ENCODE measurements around the gene UBN1.

Gene UBN1

DNA sequence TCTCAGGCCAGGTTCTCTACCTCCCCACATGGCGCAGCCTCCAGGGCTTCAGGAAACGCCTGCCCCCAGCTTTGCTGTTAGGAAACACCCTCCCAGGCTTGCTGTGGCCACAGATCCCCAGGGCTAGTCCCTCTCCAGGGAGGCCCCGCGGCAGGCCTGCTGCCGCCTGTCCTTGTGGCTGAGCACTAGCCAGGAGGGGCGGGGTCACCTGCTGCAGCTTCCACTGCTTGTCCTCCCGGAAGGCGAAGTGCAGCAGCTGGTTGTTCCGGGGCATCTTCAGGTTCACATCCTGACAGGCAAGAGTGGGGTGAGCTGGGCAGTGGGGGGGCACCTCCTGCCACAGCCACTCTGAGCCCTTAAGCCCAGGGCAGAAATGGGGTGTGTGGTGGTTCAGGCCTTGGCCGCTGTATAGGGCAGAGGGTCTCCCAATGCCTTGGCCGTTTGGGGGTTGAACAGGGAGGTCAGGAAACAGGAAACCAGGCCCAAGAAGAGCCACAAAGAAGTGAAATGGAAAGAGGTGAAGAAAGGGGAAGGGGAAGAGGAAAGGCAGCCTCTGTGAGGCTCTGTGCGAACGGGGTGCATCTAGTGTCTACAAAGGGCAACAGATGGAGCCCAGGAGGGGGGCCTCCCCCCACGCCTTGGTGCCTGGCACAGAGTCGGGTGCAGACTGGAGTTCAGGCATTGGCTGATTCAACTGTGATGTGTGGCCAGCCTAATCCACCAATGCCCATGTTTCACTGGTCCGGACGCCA is 46.8 kb upstream of the UBN1 start:
- Histone ChIP-seq H3K4me3 (ENCODE audit: severe bottlenecking) (peak overlapping the region; percentile 10), H3K27me3 (ENCODE audit: insufficient read depth, poor library complexity, severe bottlenecking) (no peaks in the 10 kb centered on the region), H3K27ac (ENCODE audit: poor library complexity, severe bottlenecking) (peak overlapping the region; percentile 78), H3K9me3 (ENCODE audit: severe bottlenecking) (no peaks in the 10 kb centered on the region), H3K36me3 (ENCODE audit: low read depth) (peaks cover 3% of the 10 kb centered on the region; the same call in 1 of the 2 replicates), H3K4me1 (ENCODE audit: insufficient read depth, poor library complexity, severe bottlenecking) (peaks cover 9% of the 10 kb centered on the region)
- ATAC-seq (ENCODE audit: low read depth) = peak; percentile 4; the same call in 1 of the 3 replicates
- DNase-seq (ENCODE audit: low spot score) = no peak
- TF ChIP-seq, protein P1, sequence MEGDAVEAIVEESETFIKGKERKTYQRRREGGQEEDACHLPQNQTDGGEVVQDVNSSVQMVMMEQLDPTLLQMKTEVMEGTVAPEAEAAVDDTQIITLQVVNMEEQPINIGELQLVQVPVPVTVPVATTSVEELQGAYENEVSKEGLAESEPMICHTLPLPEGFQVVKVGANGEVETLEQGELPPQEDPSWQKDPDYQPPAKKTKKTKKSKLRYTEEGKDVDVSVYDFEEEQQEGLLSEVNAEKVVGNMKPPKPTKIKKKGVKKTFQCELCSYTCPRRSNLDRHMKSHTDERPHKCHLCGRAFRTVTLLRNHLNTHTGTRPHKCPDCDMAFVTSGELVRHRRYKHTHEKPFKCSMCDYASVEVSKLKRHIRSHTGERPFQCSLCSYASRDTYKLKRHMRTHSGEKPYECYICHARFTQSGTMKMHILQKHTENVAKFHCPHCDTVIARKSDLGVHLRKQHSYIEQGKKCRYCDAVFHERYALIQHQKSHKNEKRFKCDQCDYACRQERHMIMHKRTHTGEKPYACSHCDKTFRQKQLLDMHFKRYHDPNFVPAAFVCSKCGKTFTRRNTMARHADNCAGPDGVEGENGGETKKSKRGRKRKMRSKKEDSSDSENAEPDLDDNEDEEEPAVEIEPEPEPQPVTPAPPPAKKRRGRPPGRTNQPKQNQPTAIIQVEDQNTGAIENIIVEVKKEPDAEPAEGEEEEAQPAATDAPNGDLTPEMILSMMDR (IDR thresholded peaks at IDR 0.05; ENCODE audit: poor library complexity, severe bottlenecking) = no peak

DNA sequence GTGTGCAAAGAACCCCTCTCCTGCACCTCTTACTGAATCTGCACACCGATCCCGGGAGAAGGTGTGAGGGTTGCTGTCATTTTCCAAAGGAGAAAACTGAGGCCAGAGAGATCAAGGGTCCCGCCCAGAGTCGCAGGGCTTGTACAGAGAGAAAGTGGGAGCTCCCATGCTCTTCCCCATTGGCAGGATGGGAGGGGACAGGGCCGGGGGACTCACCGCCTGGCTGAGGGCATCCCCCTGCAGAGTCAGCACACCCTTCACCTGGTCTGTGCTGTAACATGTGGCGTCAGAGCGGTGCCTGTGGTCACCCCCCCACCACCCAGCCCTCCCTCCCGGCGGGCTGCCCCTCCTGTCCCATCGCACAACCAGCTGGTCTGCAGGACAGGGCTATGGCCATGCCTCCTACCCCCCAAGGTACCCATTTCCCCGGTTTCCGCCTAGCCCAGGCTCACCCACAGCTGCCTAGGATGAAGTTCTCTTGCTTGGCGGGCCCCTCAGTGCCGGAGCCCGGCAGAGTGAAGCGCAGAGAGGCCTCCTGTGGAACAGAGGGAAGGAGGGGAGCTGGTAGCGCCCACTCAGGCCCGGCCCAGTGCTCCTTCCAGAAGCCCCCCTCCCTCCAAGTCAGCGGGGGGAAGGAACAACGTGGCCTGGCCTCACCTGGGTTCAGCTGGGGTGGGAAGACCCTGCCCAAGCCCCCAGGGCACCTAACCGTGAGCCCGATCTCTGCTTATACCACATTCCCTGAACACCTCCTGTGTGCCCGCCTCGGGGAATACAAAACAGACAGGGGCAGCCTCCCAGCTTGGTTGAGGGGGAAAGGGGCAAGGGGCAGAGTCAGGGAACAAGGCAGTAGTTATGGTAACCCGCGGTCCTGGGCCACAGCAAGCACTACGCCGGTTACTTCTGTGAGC is 46.0 kb upstream of the UBN1 start:
- ATAC-seq (ENCODE audit: low read depth) (no peak), DNase-seq (ENCODE audit: low spot score) (no peak)
- Histone ChIP-seq H3K4me1 (ENCODE audit: insufficient read depth, poor library complexity, severe bottlenecking) (peaks cover 9% of the 10 kb centered on the region), H3K36me3 (ENCODE audit: low read depth) (peaks cover 10% of the 10 kb centered on the region; the same call in 1 of the 2 replicates), H3K27ac (ENCODE audit: poor library complexity, severe bottlenecking) (peak overlapping the region; percentile 78), H3K27me3 (ENCODE audit: insufficient read depth, poor library complexity, severe bottlenecking) (no peaks in the 10 kb centered on the region), H3K4me3 (ENCODE audit: severe bottlenecking) (peak overlapping the region; percentile 54), H3K9me3 (ENCODE audit: severe bottlenecking) (no peaks in the 10 kb centered on the region)
- TF ChIP-seq, protein P1 (IDR thresholded peaks at IDR 0.05; ENCODE audit: poor library complexity, severe bottlenecking) = no peak

DNA sequence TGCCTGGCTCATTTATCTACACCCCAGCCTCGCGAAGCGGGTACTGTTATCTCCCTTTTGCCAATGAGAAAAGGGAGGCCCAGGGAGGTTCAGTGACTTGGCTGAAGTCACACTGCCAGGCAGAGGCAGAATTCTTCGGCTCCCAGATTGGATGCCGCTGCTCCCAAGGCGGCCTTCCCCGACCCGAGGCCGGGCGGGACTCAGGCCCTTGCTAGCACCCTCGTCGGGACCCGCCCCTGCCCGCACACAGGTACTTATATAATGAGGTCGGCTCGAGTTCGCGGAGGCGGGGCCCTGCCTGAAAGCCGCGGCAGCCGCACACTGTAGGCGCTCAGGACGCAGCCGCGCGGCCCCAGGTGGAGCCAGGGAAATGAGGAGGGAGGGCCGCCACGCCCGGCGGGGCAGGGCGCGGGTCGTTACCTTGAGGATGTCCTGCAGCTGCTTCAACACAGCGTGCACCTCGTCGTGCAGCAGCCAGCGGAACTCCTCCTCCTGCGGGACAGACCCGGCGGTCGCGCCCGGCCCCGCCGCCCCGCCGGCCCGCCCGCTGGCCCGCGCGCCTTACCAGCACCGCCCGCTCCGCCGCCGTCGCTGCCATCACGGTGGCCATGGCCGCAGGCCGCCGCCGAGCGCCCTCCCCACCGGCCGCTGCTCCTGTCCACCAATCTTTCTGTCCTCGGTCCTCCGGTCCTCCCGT is 45.2 kb upstream of the UBN1 start, which contains the start of gene ROGDI:
ROGDI (minus strand) TSS at position 672 of the 697 bp plus-strand sequence; CDS start at position 610, 62 bp downstream.
- no peaks in the 10 kb centered on the region for H3K9me3 ChIP-seq (ENCODE audit: severe bottlenecking)
- DNase-seq (ENCODE audit: low spot score) = peak; percentile 93
- peaks cover 12% of the 10 kb centered on the region for H3K36me3 ChIP-seq (ENCODE audit: low read depth)
- peak within 1 kb of the TSS; percentile 54 for H3K4me3 ChIP-seq (ENCODE audit: severe bottlenecking)
- TF ChIP-seq, protein P1 (IDR thresholded peaks at IDR 0.05; ENCODE audit: poor library complexity, severe bottlenecking) = no peak
- H3K4me1 ChIP-seq (ENCODE audit: insufficient read depth, poor library complexity, severe bottlenecking) = peaks cover 9% of the 10 kb centered on the region
- H3K27ac ChIP-seq (ENCODE audit: poor library complexity, severe bottlenecking) = peak within 1 kb of the TSS; percentile 78
- H3K27me3 ChIP-seq (ENCODE audit: insufficient read depth, poor library complexity, severe bottlenecking) = no peaks in the 10 kb centered on the region
- peak; percentile 66 for ATAC-seq (ENCODE audit: low read depth)

DNA sequence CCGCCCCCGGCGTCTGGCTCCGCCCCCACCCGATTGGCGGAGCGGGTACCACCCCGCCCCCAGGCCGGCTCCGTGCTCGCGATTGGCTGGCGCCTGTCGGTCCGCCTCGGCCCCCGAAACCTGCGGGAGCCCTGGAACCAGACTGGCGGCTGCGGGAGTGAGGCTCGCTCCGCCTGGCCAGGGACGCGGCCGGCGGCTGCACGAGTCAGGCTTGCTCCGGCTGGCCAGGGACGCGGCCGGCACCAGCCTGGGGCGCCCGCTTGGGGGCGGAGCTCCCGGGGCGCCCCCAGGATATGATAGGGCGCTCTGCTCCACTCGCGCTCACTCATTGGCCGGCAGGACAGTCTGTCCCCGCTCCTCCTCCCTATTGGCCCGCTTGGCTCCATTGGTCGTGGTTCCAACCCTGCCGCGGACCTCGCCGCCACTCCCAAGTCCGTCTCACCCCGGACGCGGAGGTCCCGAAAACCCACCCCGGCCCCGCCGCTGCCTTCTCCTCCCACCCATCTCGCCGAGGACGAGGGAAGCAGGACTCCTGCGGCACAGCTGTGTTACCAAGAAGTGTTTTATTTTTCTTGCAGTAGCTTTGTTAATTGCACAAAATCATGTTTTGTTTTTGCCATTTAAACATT is 44.5 kb upstream of the UBN1 start:
- H3K27ac ChIP-seq (ENCODE audit: poor library complexity, severe bottlenecking) = peak overlapping the region; percentile 78

More for the DNA sequence above, 44.5 kb upstream of the UBN1 start:
- ATAC-seq (ENCODE audit: low read depth) = peak; percentile 89
- H3K27me3 ChIP-seq (ENCODE audit: insufficient read depth, poor library complexity, severe bottlenecking) = no peaks in the 10 kb centered on the region
- peak overlapping the region; percentile 54 for H3K4me3 ChIP-seq (ENCODE audit: severe bottlenecking)
- H3K9me3 ChIP-seq (ENCODE audit: severe bottlenecking) = no peaks in the 10 kb centered on the region
- TF ChIP-seq, protein P1 (IDR thresholded peaks at IDR 0.05; ENCODE audit: poor library complexity, severe bottlenecking) = no peak
- peak; percentile 95 for DNase-seq (ENCODE audit: low spot score)
- peaks cover 18% of the 10 kb centered on the region for H3K36me3 ChIP-seq (ENCODE audit: low read depth)
- H3K4me1 ChIP-seq (ENCODE audit: insufficient read depth, poor library complexity, severe bottlenecking) = peaks cover 9% of the 10 kb centered on the region
